Measurements from ENCODE around the gene CLDND1. TPM values are rescaled to one million over a fixed set of nuclear protein-coding genes. Genes with fewer than 3 reads are reported as not detected.

The CLDND1 gene
- total and polyA plus RNA-seq, 2 of the 13 experiments (the other 11 are each of a cell fraction or from before 2014, with no cell fraction given) = 50.8 to 121 TPM

GRCh38 chr3:98528474-98529346 is 6.0 kb upstream of the CLDND1 start (continued):
- TF ChIP-seq HNF4G (IDR thresholded peaks at IDR 0.05; ENCODE audit: borderline replicate concordance, low read depth, low read length) = peak; percentile 60
- no peak for TF ChIP-seq HNF4G (CRISPR knock-in tag; IDR thresholded peaks at IDR 0.05; ENCODE audit: borderline replicate concordance, low read depth)
- TF ChIP-seq FOXA3 (CRISPR knock-in tag; IDR thresholded peaks at IDR 0.05) = 0 out of 2 replicates have a peak, but pooled peaks have one; percentile 6
- TF ChIP-seq NCOR1 (IDR thresholded peaks at IDR 0.05; ENCODE audit: borderline replicate concordance, low read length) = peak; percentile 24; the same call in 1 of the 2 replicates

- Histone ChIP-seq H3K27me3 (ENCODE audit: control insufficient read depth in 1 of 2, insufficient read depth in 2 of 2, low read length in 2 of 2) (no peaks in the 10 kb centered on the region; a peak in 1 of 5 replicates), H3K9ac (ENCODE audit: insufficient read depth, low read depth, low read length) (no peak overlapping the region), H4K20me1 (ENCODE audit: insufficient read depth, low read length) (no peaks in the 10 kb centered on the region), H3K9me3 (ENCODE audit: low read length) (no peaks in the 10 kb centered on the region), H3K36me3 (replicated peaks in 1 of 2; ENCODE audit: control insufficient read depth in 1 of 2, insufficient read depth in 2 of 2, low read length in 2 of 2) (no peaks in the 10 kb centered on the region; a peak in 1 of 5 replicates), H3K79me2 (ENCODE audit: insufficient read depth, low read length) (peaks cover 18% of the 10 kb centered on the region), H3K4me1 (ENCODE audit: insufficient read depth, low read length) (peaks cover 29% of the 10 kb centered on the region), H3K27ac (ENCODE audit: extremely low read length, insufficient read depth, low read length) (no peak overlapping the region), H3K4me3 (replicated peaks in 1 of 3; ENCODE audit: insufficient read depth in 1 of 3, low read depth in 2 of 3, low read length in 3 of 3) (no peak overlapping the region), H3K4me2 (ENCODE audit: low read depth, low read length) (no peak overlapping the region), H2AFZ (ENCODE audit: low read length) (no peak overlapping the region)
- intact Hi-C loops (cut with micrococcal nuclease; ENCODE audit: unreplicated experiment) = loop anchor here (10.0 kb wide), 2 partner anchors 289 to 761 kb away; partner anchors contain the start of gene ARL6
- CTCF ChIA-PET (ENCODE audit: low intra/inter-chr PET ratio, low total read pairs) = no interaction called here
- WGBS (ENCODE audit: low lambda C conversion rate) = 52% methylated on average over 6 of the region's 6 CpGs
- DNase-seq (ENCODE audit: low spot score) (no peak), ATAC-seq (no peak), FAIRE-seq (no peak)
- BruUV-seq (replicated peaks) = no TSS peak
- in situ Hi-C loops (cut with HindIII; ENCODE audit: extremely low pct_ligation_motif_present, low pct_unique_long_range_greater_than_20kb) = loop anchor here (10.0 kb wide), 1 partner anchor 49 kb away; no protein-coding TSS in a partner anchor
- POLR2A ChIA-PET = no interaction called here
- TF ChIP-seq ZNF430 (CRISPR knock-in tag; IDR thresholded peaks at IDR 0.05) = no peak
- no peak for TF ChIP-seq ZNF512B (CRISPR knock-in tag; IDR thresholded peaks at IDR 0.05; ENCODE audit: borderline replicate concordance)
- TF ChIP-seq ELF4 (CRISPR knock-in tag; IDR thresholded peaks at IDR 0.05; ENCODE audit: borderline replicate concordance) = no peak
- TF ChIP-seq ZNF451 (CRISPR knock-in tag; IDR thresholded peaks at IDR 0.05) = no peak
- no peak for TF ChIP-seq ZNF563 (CRISPR knock-in tag; IDR thresholded peaks at IDR 0.05)
- TF ChIP-seq HNF4A (CRISPR knock-in tag; IDR thresholded peaks at IDR 0.05) = no peak
- no peak for TF ChIP-seq ZNF574 (CRISPR knock-in tag; IDR thresholded peaks at IDR 0.05)
- TF ChIP-seq ZNF251 (CRISPR knock-in tag; IDR thresholded peaks at IDR 0.05) = no peak
Measured at GRCh38 chr3:98525494-98525893, 2.8 kb upstream of the CLDND1 start.

Measured in HepG2 (cell line).